Liver (tissue), 3 donors: Measurements from ENCODE around the gene PLEKHA6.

ENCODE experiments used
- JUND ChIP-seq, 2 donors: IDR thresholded peaks; 2 replicates each; pipeline ENCODE4 v1.6.1; 2016; ENCODE audit warnings: antibody characterized with exemption in 2 of 2
- RXRA ChIP-seq, 2 donors: IDR thresholded peaks; 2 replicates each; pipeline ENCODE4 v1.6.1; 2017 to 2018; ENCODE audit warnings: antibody characterized with exemption in 2 of 2, mild to moderate bottlenecking in 1 of 2
- TF ChIP-seq, protein P1 (sequence below): fragments of 150-350 bp; IDR thresholded peaks from 2 replicates; pipeline ENCODE4 v1.5.1; 2017; ENCODE audit warnings: improper control_type of control experiment, low read depth, low read length; ENCODE audit not compliant: missing input control
- donor health status: healthy.
- donor health status: healthy.

DNA sequence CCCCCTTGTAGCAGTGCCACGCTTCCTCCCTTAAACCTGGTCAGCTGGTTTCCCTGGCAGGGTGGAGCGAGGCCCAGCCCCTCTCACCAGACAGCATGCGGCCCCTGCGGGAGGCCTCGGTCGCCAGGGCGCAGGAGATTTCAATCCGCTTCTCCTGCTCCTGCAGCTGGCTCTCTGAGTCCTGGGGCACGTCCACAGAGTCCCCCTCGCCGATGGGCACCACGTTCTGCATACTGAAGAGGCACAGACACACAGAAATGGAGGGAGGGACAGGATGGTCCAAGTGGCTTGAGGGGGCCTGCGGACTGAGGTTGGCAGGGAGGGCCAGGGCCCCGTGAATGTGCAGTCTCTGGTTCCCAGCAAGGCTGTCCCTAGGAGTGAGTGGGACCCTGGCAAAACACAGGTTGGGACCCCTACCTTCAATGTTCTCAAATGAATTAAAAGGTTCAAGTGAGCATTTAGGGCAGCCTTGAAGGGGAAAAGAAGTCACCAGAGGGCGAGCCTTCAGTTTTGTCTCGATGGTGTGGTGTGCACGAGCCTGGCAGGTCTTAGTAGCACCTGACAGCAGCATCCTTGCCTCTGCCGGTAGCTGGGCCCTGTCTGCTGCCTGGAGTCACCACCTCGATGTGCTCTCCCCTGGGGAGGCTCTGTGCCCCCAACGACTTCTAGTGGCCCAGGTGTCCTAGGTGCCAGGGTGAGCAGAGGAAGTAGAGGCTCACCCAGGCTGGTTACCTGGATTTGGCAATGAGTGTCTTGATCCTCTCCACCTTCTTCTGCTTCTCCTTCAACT is 131.5 kb downstream of the PLEKHA6 start:
- TF ChIP-seq RXRA (IDR thresholded peaks at IDR 0.05), result no peak
- no peak for TF ChIP-seq JUND (IDR thresholded peaks at IDR 0.05)
- TF ChIP-seq, protein P1, sequence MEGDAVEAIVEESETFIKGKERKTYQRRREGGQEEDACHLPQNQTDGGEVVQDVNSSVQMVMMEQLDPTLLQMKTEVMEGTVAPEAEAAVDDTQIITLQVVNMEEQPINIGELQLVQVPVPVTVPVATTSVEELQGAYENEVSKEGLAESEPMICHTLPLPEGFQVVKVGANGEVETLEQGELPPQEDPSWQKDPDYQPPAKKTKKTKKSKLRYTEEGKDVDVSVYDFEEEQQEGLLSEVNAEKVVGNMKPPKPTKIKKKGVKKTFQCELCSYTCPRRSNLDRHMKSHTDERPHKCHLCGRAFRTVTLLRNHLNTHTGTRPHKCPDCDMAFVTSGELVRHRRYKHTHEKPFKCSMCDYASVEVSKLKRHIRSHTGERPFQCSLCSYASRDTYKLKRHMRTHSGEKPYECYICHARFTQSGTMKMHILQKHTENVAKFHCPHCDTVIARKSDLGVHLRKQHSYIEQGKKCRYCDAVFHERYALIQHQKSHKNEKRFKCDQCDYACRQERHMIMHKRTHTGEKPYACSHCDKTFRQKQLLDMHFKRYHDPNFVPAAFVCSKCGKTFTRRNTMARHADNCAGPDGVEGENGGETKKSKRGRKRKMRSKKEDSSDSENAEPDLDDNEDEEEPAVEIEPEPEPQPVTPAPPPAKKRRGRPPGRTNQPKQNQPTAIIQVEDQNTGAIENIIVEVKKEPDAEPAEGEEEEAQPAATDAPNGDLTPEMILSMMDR, result no peak
